Large intestine (tissue), 3 donors: ENCODE results near the gene NF1. TPM values are rescaled to one million over a fixed set of nuclear protein-coding genes. Genes with fewer than 3 reads are reported as not detected.
A peak's percentile ranks its signal among the peaks of the same experiment; 100 is the strongest.

Experiments
- DNase-seq, 2 donors: peaks; one replicate each; pipeline versions ENCODE4 v3.0.0 to v3.0.0-alpha.2; 2013
- H3K27ac ChIP-seq: one replicate; pipeline ENCODE4 v1.5.1; 2013; ENCODE audit warnings: low read length
- H3K27me3 ChIP-seq: 2 replicates; pipeline ENCODE4 v1.6.1; 2013; ENCODE audit warnings: low read length; ENCODE audit not compliant: control insufficient read depth, insufficient read depth
- H3K36me3 ChIP-seq: 2 replicates; pipeline ENCODE4 v1.6.1; 2013; ENCODE audit warnings: low read length; ENCODE audit not compliant: control insufficient read depth, insufficient read depth
- H3K4me1 ChIP-seq: one replicate; pipeline ENCODE4 v1.6.1; 2013; ENCODE audit warnings: low read length; ENCODE audit not compliant: control insufficient read depth, insufficient read depth
- H3K4me3 ChIP-seq: one replicate; pipeline ENCODE4 v1.5.1; 2013; ENCODE audit warnings: low read length
- H3K9me3 ChIP-seq: one replicate; pipeline ENCODE4 v1.6.1; 2013; ENCODE audit warnings: mild to moderate bottlenecking, low read depth, low read length, moderate library complexity; ENCODE audit not compliant: control insufficient read depth
- WGBS: methylation state at CpG from one replicate; pipeline ENCODE4 v1.1.5; 2013; ENCODE audit warnings: low lambda C conversion rate; ENCODE audit not compliant: insufficient coverage; 5-methylcytosine and 5-hydroxymethylcytosine counted together
- polyA plus RNA-seq: library from polyadenylated mRNA; unstranded; fragments of 120-200 nt; gene quantifications from one replicate; pipeline ENCODE4 v1.2.1, GENCODE V29; 2013

Gene NF1
- polyA plus RNA-seq, 1 donor: 25.9 TPM

DNA sequence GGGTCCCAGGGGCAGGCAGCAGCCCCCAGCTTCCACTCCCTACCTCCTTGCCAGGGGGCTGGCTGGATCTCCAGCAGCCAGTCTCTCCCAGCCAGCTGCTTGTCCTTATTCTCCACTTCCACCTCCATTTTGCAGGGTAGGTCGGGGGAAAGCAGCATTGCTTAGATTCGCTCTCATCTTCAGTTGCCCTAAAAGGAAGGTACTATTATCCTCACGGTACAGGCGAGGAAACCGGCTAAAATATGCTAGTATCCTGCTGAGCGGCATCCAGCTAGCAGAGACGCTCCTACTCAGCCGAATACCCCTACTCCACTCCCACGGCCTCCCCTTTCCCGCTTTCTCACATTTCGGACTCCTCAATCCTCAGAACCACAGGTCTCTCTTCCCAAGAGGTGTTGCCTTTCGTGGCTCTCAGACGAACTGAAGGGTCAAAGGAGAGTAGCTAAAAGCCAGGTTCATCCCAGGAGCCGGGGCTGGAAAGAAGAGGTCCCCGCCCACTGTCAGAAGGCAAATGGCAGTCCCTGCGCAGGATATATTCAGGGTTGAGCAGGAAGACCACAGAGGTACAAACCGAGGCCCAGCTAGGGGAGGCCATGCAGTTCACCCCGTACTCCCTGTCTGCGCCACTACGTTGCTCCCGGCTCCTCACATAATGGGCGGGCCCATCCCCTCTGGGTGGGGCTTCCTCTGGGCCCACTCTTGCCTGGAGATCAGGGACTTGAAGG lies 295.0 kb downstream of the NF1 start:
- DNase-seq: no peak
- no peaks in the 10 kb centered on the region for H3K9me3 ChIP-seq
- peaks cover 2% of the 10 kb centered on the region for H3K4me1 ChIP-seq
- H3K4me3 ChIP-seq: no peak overlapping the region
- H3K27me3 ChIP-seq: peaks cover 58% of the 10 kb centered on the region
- H3K36me3 ChIP-seq: no peaks in the 10 kb centered on the region
- no CpG with 5 or more reads among the region's 22 CpGs for WGBS
- H3K27ac ChIP-seq: no peak overlapping the region

DNA sequence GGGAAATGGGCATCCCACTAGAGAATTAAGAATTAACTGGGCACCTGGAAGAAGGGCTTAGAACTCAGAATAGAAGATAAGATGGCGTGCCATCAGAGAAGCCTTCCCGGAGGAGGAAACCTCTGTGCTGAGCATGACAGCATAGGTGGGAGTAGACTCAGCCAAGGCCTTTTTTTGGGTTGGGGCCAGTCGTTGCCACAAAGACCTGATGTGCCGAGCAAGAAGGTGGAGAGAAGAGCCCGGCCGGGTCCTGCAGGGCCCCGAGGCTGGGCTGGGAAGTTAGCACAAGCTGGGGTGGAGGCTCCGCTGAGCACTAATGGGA lies 295.6 kb downstream of the NF1 start:
- Histone ChIP-seq H3K27ac (no peak overlapping the region), H3K4me1 (peaks cover 2% of the 10 kb centered on the region), H3K27me3 (peaks cover 58% of the 10 kb centered on the region), H3K4me3 (no peak overlapping the region), H3K36me3 (no peaks in the 10 kb centered on the region), H3K9me3 (no peaks in the 10 kb centered on the region)
- WGBS: no CpG with 5 or more reads among the region's 8 CpGs
- no peak for DNase-seq

DNA sequence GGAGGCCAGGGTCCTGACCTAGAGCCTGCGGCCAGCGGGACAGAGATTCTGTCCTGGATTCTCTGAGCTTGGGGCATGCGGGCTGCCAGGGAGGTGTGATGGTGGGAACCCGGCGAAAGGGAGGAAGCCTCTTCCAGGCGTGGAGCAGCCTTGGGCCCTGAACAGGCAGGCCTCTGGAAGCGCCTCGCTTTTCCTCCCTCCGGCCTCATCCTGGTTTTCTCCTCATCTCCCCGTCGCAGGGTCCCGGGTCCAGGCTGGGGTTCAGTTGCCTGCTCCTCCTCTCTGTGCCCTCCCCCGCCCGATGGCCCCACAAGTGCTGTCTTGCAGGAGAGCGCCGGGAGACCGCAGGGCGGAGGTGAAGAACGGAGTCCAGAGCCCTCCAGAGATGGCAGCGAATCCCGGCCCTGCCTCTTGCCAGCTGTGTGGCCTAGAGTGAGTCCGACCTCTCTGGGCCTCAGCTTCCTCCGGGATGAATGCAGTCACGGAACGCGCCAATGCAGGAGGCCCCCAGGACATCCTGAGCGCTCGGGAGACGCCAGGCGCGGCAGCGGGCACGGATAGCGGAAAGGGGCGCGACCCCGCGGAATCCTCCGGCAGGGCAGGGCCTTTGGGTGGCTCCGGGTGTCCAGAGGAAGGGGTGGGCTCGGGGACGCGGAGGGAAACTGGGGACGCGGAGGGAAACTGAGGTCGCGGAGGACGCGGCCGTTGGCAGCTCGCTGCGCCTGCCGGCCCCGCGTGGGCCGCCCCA lies 296.1 kb downstream of the NF1 start:
- no CpG with 5 or more reads among the region's 56 CpGs for WGBS
- Histone ChIP-seq H3K9me3 (no peaks in the 10 kb centered on the region), H3K27ac (no peak overlapping the region), H3K4me1 (peaks cover 2% of the 10 kb centered on the region), H3K36me3 (no peaks in the 10 kb centered on the region), H3K27me3 (peaks cover 58% of the 10 kb centered on the region), H3K4me3 (no peak overlapping the region)
- DNase-seq: no peak

DNA sequence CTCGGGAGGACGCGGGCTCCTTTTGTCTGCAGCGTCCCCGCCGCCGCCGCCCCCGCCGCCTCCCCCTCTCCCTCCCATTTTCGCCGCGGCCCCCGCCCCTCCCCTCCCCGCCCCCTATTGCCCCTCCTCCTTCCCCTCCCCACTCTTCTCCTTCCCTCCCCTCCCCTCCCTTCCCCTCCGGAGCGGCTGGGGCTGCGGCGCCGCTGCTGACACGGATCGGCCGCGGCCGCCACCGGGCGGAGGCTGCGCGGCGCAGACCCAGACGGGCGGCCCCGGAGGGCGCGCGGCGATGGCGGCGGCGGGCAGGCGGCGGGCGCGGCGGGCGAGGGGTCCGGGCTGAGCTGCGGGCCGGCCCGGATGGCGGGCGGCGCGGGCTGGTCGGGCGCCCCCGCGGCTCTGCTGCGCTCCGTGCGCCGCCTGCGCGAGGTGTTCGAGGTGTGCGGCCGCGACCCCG lies 296.7 kb downstream of the NF1 start, which contains the start of gene RAB11FIP4:
RAB11FIP4 (plus strand) TSS at position 180 of the 454 bp plus-strand sequence; CDS start at position 358, 178 bp downstream.
- Histone ChIP-seq H3K27me3 (peaks cover 58% of the 10 kb centered on the region), H3K36me3 (no peaks in the 10 kb centered on the region), H3K9me3 (no peaks in the 10 kb centered on the region), H3K27ac (no peak within 1 kb of the TSS), H3K4me1 (peaks cover 2% of the 10 kb centered on the region), H3K4me3 (peak within 1 kb of the TSS; percentile 13)
- no peak for DNase-seq
- WGBS: no CpG with 5 or more reads among the region's 69 CpGs

DNA sequence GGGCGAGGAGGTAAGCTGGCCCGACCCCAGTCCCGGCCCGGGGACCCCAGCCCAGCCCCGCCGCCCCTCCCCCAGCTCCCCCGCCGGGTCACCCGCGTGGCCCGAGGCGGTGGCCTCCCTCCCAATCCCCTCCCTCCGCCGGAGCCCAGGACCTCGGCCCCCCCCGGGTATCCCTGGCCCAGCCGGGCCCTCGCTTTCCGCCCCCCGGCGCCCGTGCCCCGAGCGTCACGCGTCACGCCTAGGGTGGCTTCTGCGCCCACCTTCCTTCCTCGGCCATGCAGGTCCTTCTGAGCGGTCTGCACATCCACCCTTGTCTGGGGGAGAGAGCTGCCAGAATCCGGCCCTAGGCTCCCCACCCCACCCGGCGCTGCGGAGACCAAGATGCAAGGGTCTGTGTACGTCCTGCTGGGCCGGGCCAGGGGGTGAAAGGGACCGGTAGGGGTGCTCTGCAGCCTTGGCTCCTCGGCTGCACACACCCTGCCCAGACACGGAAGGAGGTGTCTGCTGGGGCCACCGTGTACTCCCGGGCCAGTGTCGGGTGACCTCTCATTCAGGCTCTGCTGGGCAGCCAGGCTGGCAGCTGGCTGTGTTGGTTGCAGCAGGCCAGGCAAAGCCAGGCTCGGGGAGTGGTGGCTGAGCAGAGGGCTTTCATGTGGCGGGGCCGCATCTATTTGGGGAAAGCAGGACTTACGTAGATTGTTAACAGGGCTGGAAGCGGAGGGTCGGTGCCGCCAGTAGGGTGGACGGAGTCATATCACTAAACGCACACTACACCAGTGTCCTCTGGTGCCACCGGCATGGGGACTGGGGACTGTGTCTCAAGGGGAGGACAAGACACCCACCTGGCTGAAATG lies 297.5 kb downstream of the NF1 start:
- DNase-seq: no peak
- H3K27me3 ChIP-seq: peaks cover 61% of the 10 kb centered on the region
- no peak overlapping the region for H3K27ac ChIP-seq
- H3K36me3 ChIP-seq: no peaks in the 10 kb centered on the region
- H3K4me3 ChIP-seq: peak overlapping the region; percentile 13
- no CpG with 5 or more reads among the region's 52 CpGs for WGBS
- H3K9me3 ChIP-seq: no peaks in the 10 kb centered on the region
- peaks cover 2% of the 10 kb centered on the region for H3K4me1 ChIP-seq

DNA sequence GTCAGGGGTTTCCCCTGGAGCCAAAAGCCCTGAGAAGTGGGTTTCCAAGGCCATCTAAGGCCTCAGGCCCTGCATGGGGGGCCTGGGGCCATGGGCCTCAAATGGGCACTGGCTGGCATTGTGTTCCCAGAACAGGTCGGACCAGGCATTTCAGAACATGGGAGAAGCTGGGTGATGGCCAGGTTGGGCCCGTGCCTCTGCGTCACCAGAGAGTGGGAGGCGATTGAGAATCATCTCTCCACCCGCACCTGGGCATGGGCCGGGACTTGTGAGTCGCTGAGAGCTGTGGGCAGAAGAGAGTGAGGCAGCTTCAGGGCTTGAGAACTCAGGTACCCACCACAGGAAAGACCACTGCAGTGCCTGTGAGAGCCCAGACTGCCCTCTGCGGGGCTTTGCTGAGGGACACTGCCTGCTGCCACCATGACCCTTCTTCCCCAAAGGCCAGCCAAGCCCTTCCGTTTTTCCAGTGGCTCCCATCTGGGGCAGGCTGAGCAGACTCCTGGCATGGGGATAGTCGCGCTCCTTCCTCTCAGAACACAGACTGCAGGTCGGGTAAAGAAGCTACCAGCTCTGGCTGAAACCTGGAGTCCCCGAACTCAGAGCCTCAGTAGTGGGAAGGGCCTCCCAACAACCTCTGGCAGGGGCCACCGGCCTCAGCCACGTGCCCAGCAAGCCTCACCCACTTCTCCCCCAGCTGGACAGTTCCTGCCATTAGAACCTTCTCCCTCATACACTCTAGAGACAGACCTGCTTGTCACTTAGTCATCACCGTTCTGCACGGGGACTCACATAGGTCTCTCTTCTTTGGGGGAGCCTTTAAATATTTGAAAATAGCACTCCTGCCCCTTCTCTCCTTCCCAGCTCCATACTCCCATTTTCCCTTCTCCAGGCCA lies 298.3 kb downstream of the NF1 start:
- peaks cover 61% of the 10 kb centered on the region for H3K27me3 ChIP-seq
- no CpG with 5 or more reads among the region's 17 CpGs for WGBS
- H3K9me3 ChIP-seq: no peaks in the 10 kb centered on the region
- H3K4me1 ChIP-seq: peaks cover 2% of the 10 kb centered on the region
- H3K27ac ChIP-seq: no peak overlapping the region
- H3K36me3 ChIP-seq: no peaks in the 10 kb centered on the region
- DNase-seq: no peak
- no peak overlapping the region for H3K4me3 ChIP-seq

DNA sequence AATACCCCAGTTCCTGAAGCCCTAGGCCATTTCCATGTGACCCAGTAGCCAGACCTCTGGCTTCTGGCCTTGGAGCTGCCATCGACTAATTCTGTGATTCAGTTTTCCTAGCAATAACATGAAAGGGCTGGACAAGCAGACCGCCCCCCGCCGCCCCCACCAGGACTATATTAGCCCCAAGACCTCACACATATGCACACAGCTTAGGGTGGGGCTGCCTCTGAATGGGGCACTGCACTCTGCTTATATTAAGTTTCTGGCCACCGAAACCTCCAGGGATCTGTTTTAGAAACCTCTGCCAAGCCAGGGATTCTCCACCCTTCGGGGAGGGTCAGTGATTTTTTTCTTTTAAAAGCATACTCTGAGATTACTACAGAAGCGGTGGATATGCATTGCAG lies 299.0 kb downstream of the NF1 start:
- peaks cover 2% of the 10 kb centered on the region for H3K4me1 ChIP-seq
- H3K27ac ChIP-seq: no peak overlapping the region
- peaks cover 55% of the 10 kb centered on the region for H3K27me3 ChIP-seq
- WGBS: 80% methylated on average over 1 of the region's 7 CpGs
- no peak overlapping the region for H3K4me3 ChIP-seq
- H3K9me3 ChIP-seq: no peaks in the 10 kb centered on the region
- DNase-seq: no peak
- H3K36me3 ChIP-seq: no peaks in the 10 kb centered on the region

DNA sequence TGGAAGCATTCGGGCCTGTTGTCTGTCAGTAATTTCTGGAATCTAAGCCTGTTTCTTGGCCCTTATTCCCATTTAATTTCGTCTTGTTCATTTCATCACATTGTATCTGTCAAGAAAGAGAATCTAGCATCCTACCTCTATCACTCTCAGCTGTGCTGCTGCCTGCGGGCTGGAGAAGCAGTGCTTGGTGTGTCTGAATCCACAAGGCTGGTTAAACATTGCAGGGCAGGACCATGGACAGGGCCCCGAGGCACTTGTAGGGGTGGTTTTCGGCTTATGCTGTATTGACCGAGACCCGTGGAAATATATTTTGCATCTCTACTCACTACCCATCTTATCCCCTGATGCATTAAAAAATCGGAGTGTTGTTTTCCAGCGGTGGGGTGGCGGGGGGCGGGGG lies 299.8 kb downstream of the NF1 start:
- no peaks in the 10 kb centered on the region for H3K36me3 ChIP-seq
- H3K4me3 ChIP-seq: no peak overlapping the region
- DNase-seq: peak; percentile 42 to 60
- 88% methylated on average over 1 of the region's 11 CpGs for WGBS
- no peak overlapping the region for H3K27ac ChIP-seq
- H3K9me3 ChIP-seq: no peaks in the 10 kb centered on the region
- H3K4me1 ChIP-seq: peaks cover 2% of the 10 kb centered on the region
- peaks cover 48% of the 10 kb centered on the region for H3K27me3 ChIP-seq

DNA sequence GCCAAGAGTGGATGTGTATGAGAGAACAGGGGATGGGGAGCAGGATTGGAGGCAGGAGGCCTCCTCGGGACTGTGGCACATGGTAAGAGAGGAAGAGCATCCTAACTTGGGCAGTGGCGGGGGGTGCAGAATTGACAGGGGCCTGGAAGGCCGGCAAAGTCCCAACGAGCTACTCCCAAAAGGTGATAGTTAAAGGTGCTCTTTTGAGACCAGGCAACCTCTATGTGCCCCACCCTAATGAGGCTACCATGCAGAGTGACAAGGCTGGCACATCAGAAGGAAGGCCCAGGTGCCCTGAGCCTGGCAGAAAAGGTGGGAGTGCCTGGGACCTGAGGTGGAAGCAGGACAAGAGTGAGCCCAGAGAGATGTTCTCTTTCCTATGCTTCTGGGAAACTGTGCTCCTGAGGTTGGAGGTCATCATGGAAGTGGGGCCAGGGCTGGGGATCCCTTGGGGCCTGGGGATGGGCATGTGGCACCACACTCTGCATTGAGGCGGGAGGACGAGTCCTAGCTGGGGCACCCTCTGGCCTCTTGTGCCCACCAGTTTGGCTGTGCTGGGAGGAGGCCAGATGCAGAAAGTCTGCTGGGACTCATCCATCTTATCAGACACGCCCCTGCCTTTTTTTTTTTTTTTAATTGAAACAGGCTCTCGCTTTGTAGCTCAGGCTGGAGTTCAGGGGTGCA lies 302.6 kb downstream of the NF1 start:
- Histone ChIP-seq H3K27ac (no peak overlapping the region), H3K27me3 (peaks cover 27% of the 10 kb centered on the region), H3K36me3 (no peaks in the 10 kb centered on the region), H3K4me3 (no peak overlapping the region), H3K4me1 (no peaks in the 10 kb centered on the region), H3K9me3 (no peaks in the 10 kb centered on the region)
- WGBS: 20% methylated on average over 1 of the region's 8 CpGs
- no peak for DNase-seq
